Kidney (tissue), 14 donors: ENCODE results near the gene RASL12. TPM values are rescaled to one million over a fixed set of nuclear protein-coding genes. Genes with fewer than 3 reads are reported as not detected.

ENCODE experiments used
- DNase-seq, 5 donors: peaks; one replicate each; pipeline ENCODE4 v3.0.0-alpha.2; 2013 to 2020
- FAIRE-seq: peaks from 2 replicates; lab custom pipeline; 2012; peaks lifted over from hg19 to GRCh38; lab: Jason Lieb, UNC
- H3K27ac ChIP-seq, 2 donors: one replicate each; pipeline ENCODE4 v1.7.0; 2013; ENCODE audit warnings: low read depth in 2 of 2, low read length in 2 of 2, inconsistent platforms in 1 of 2
- H3K27me3 ChIP-seq: one replicate; pipeline ENCODE4 v1.7.1; 2013; ENCODE audit warnings: low read length, inconsistent platforms; ENCODE audit not compliant: control insufficient read depth, insufficient read depth
- H3K36me3 ChIP-seq, 3 donors: one replicate each; pipeline versions ENCODE4 v1.7.0 to v1.7.1; 2013; ENCODE audit warnings: low read length in 3 of 3, control low read depth in 1 of 3, inconsistent platforms in 1 of 3; ENCODE audit not compliant: insufficient read depth in 3 of 3, control insufficient read depth in 2 of 3
- H3K4me1 ChIP-seq, 3 donors: one replicate each; pipeline versions ENCODE4 v1.7.0 to v1.7.1; 2013; ENCODE audit warnings: low read length in 3 of 3, inconsistent platforms in 1 of 3, low read depth in 1 of 3; ENCODE audit not compliant: control insufficient read depth in 2 of 3, insufficient read depth in 2 of 3
- H3K4me3 ChIP-seq, 3 donors: one replicate each; pipeline versions ENCODE4 v1.7.0 to v1.8.1; 2013; ENCODE audit warnings: low read length in 3 of 3, control low read depth in 1 of 3, inconsistent platforms in 1 of 3
- H3K9ac ChIP-seq, 3 donors: one replicate each; pipeline versions ENCODE4 v1.7.0 to v1.7.1; 2013; ENCODE audit warnings: low read length in 3 of 3, control low read depth in 1 of 3, inconsistent platforms in 1 of 3
- H3K9me3 ChIP-seq, 3 donors: one replicate each; pipeline versions ENCODE4 v1.7.0 to v1.7.1; 2013; ENCODE audit warnings: low read length in 3 of 3, control low read depth in 1 of 3, inconsistent platforms in 1 of 3; ENCODE audit not compliant: control insufficient read depth in 2 of 3, insufficient read depth in 1 of 3
- CTCF ChIP-seq: IDR thresholded peaks from 3 replicates; pipeline ENCODE4 v1.5.1; 2012; ENCODE audit warnings: mild to moderate bottlenecking, moderate library complexity, borderline replicate concordance; ENCODE audit not compliant: insufficient read depth; ENCODE audit errors: extremely low read depth
- intact Hi-C: fragments of 100-400 bp; cut with DNase I; formaldehyde crosslinking; loops from one replicate; pipeline ENCODE4 v1.11.1; 2022
- polyA plus RNA-seq: library from polyadenylated mRNA; stranded (reverse); fragments of 350-450 nt; fragmentation: Illumina TruSeq; extraction: RNeasy Lipid Tissue Mini Kit (QIAGEN cat#74804); gene quantifications from one replicate; pipeline ENCODE4 v1.2.3, GENCODE V29; 2014; ENCODE audit warnings: low read depth, low replicate concordance; ENCODE audit not compliant: insufficient read depth
- total RNA-seq: library from RNA; stranded (reverse); fragmentation: NEBNext Ultra II Directional; extraction: Animal tissue kit (Norgen Biotek cat#: 25700); gene quantifications from one replicate; pipeline ENCODE4 v1.2.1, GENCODE V29; 2021
- donor health status: control.
- donor health status: control.
- donor health status: control.
- donor health status: control.
- donor health status: control.
- donor health status: DM: yes; HTN: yes; CAD: no.
- donor health status: Normal renal cell carcinoma (clear cell type).

Gene RASL12
- total and polyA plus RNA-seq, 2 donors from 2014 or later: 6.7 to 7.6 TPM

GRCh38 chr15:65079580-65079979 is 11.8 kb upstream of the RASL12 start:
- no peak for DNase-seq
- no peak for FAIRE-seq
- no peaks in the 10 kb centered on the region for H3K9me3 ChIP-seq
- H3K4me1 ChIP-seq: peaks cover 0 to 7% (median 2%) of the 10 kb centered on the region in 3 donors
- intact Hi-C loops: no loop called here
- no peaks in the 10 kb centered on the region for H3K36me3 ChIP-seq
- H3K27ac ChIP-seq: no peak overlapping the region
- no peak overlapping the region for H3K4me3 ChIP-seq
- H3K9ac ChIP-seq: no peak overlapping the region
- TF ChIP-seq CTCF: no peak
- H3K27me3 ChIP-seq: no peaks in the 10 kb centered on the region

- peak; percentile 72 for TF ChIP-seq CTCF
- Histone ChIP-seq H3K4me3 (no peak overlapping the region), H3K4me1 (peaks cover 0 to 7% (median 0%) of the 10 kb centered on the region in 3 donors), H3K36me3 (no peaks in the 10 kb centered on the region), H3K27me3 (no peaks in the 10 kb centered on the region), H3K27ac (no peak overlapping the region), H3K9me3 (no peaks in the 10 kb centered on the region), H3K9ac (no peak overlapping the region)
- FAIRE-seq (no peak), DNase-seq (peak; percentile 78 to 85 (median 82))
- intact Hi-C loops: no loop called here
Observed at GRCh38 chr15:65077981-65078352, 10.2 kb upstream of the RASL12 start.

GRCh38 chr15:65077291-65077980 is 9.6 kb upstream of the RASL12 start:
- no peak overlapping the region for H3K9ac ChIP-seq
- no peak for TF ChIP-seq CTCF
- H3K4me3 ChIP-seq: no peak overlapping the region
- H3K36me3 ChIP-seq: no peaks in the 10 kb centered on the region
- no peaks in the 10 kb centered on the region for H3K9me3 ChIP-seq
- FAIRE-seq: no peak
- H3K4me1 ChIP-seq: peaks cover 0 to 5% (median 0%) of the 10 kb centered on the region in 3 donors
- no peak for DNase-seq
- H3K27ac ChIP-seq: no peak overlapping the region
- intact Hi-C loops: no loop called here
- H3K27me3 ChIP-seq: no peaks in the 10 kb centered on the region
